HG03135 (cell line): ENCODE measurements around the gene FSHR.

Experiments
- ATAC-seq: cut with Tn5 transposase; IDR thresholded peaks from one replicate; pipeline ENCODE4 v1.9.1; 2021; ENCODE audit warnings: mild to moderate bottlenecking, moderate library complexity; ENCODE audit not compliant: unreplicated experiment

Gene FSHR

GRCh38 chr2:49154140-49154539 is at the start of gene FSHR:
FSHR (minus strand) TSS chr2:49154515; CDS start chr2:49154417, 98 bp downstream.
- no peak for ATAC-seq

GRCh38 chr2:49199266-49199665 is 45.0 kb upstream of the FSHR start:
- ATAC-seq = no peak

- no peak for ATAC-seq
Measured at GRCh38 chr2:49194701-49195100, 40.4 kb upstream of the FSHR start.

GRCh38 chr2:49192036-49192435 is 37.7 kb upstream of the FSHR start:
- no peak for ATAC-seq

- no peak for ATAC-seq
Measured at GRCh38 chr2:49189512-49190225, 35.4 kb upstream of the FSHR start.

GRCh38 chr2:49186050-49186648 is 31.8 kb upstream of the FSHR start:
- no peak for ATAC-seq

- ATAC-seq = no peak
Measured at GRCh38 chr2:49178656-49179055, 24.3 kb upstream of the FSHR start.

- ATAC-seq = no peak
Measured at GRCh38 chr2:49177194-49177593, 22.9 kb upstream of the FSHR start.

GRCh38 chr2:49175831-49176230 is 21.5 kb upstream of the FSHR start:
- no peak for ATAC-seq

- ATAC-seq = no peak
Measured at GRCh38 chr2:49174750-49175149, 20.4 kb upstream of the FSHR start.

GRCh38 chr2:49167131-49167530 is 12.8 kb upstream of the FSHR start:
- ATAC-seq = no peak

- ATAC-seq = no peak
Measured at GRCh38 chr2:49165662-49166061, 11.3 kb upstream of the FSHR start.

- ATAC-seq = no peak
Measured at GRCh38 chr2:49164729-49165128, 10.4 kb upstream of the FSHR start.

- no peak for ATAC-seq
Measured at GRCh38 chr2:49162151-49162550, 7.8 kb upstream of the FSHR start.

GRCh38 chr2:49154891-49155290 is 576 bp upstream of the FSHR start:
- ATAC-seq = no peak

GRCh38 chr2:49153252-49153651 is 1.1 kb downstream of the FSHR start:
- no peak for ATAC-seq

- no peak for ATAC-seq
Measured at GRCh38 chr2:49152824-49153223, 1.5 kb downstream of the FSHR start.

- no peak for ATAC-seq
Measured at GRCh38 chr2:49146401-49146800, 7.9 kb downstream of the FSHR start.

- ATAC-seq = no peak
Measured at GRCh38 chr2:49131801-49132200, 22.5 kb downstream of the FSHR start.

- peak; percentile 84 for ATAC-seq
Measured at GRCh38 chr2:49129034-49129433, 25.3 kb downstream of the FSHR start.

GRCh38 chr2:49123600-49123999 is 30.7 kb downstream of the FSHR start:
- ATAC-seq = no peak

- ATAC-seq = no peak
Measured at GRCh38 chr2:49122107-49122506, 32.2 kb downstream of the FSHR start.

- ATAC-seq = no peak
Measured at GRCh38 chr2:49113046-49113445, 41.3 kb downstream of the FSHR start.
